Testis (tissue), 3 donors: Measurements from ENCODE around the gene EXOC3L2. TPM values are rescaled to one million over a fixed set of nuclear protein-coding genes. Genes with fewer than 3 reads are reported as not detected.

Source experiments
- DNase-seq: peaks from one replicate; pipeline ENCODE4 v3.0.0-alpha.2; 2019
- H3K27ac ChIP-seq, 2 donors: fragments of 200-600 bp; sonication (generic); one replicate each; pipeline ENCODE4 v1.5.1; 2019
- H3K27me3 ChIP-seq: fragments of 200-600 bp; sonication (generic); one replicate; pipeline ENCODE4 v1.5.1; 2019
- H3K36me3 ChIP-seq: fragments of 200-600 bp; sonication (generic); one replicate; pipeline ENCODE4 v1.5.1; 2017; ENCODE audit warnings: low read depth; ENCODE audit errors: missing control alignments
- H3K4me1 ChIP-seq: fragments of 200-600 bp; sonication (generic); one replicate; pipeline ENCODE4 v1.5.1; 2019
- H3K4me3 ChIP-seq, 2 donors: fragments of 200-600 bp; sonication (generic); one replicate each; pipeline ENCODE4 v1.5.1; 2017 to 2019
- H3K9me3 ChIP-seq: fragments of 200-600 bp; sonication (generic); one replicate; pipeline ENCODE4 v1.5.1; 2017
- CTCF ChIP-seq, 3 experiments: fragments of 450-650 bp in 2 of 3; fragments of 200-600 bp in 1 of 3; sonication (generic) in 1 of 3; IDR thresholded peaks; one replicate each; pipeline ENCODE4 v1.5.1; 2016 to 2019; ENCODE audit warnings: antibody characterized with exemption in 3 of 3, mild to moderate bottlenecking in 2 of 3, moderate library complexity in 1 of 3
- POLR2A ChIP-seq: fragments of 450-650 bp; IDR thresholded peaks from one replicate; pipeline ENCODE4 v1.6.1; 2017; ENCODE audit warnings: antibody characterized with exemption, mild to moderate bottlenecking, moderate library complexity
- WGBS, 2 donors: methylation state at CpG; one replicate each; pipeline ENCODE4 v1.1.5; 2018; 5-methylcytosine and 5-hydroxymethylcytosine counted together
- intact Hi-C: fragments of 100-400 bp; cut with DNase I; formaldehyde crosslinking; loops from one replicate; pipeline ENCODE4 v1.15.1; 2023; ENCODE audit warnings: low total_unique reads
- polyA plus RNA-seq: library from polyadenylated mRNA; stranded (reverse); fragments of 350-450 nt; fragmentation: Illumina TruSeq; extraction: RNeasy Lipid Tissue Mini Kit (QIAGEN cat#74804); gene quantifications from one replicate; pipeline ENCODE4 v1.2.3, GENCODE V29; 2014; ENCODE audit warnings: low read depth, low replicate concordance; ENCODE audit not compliant: insufficient read depth
- total RNA-seq, 2 donors: library from RNA; depleted of rRNA; stranded (reverse); fragments of >200 nt; gene quantifications; one replicate each; pipeline ENCODE4 v1.2.3, GENCODE V29; 2016

Gene EXOC3L2
- total and polyA plus RNA-seq, 3 donors from 2014 or later = 7.4 to 30.2 (median 29.5) TPM

- intact Hi-C loops = no loop called here
- no peak for DNase-seq
- H3K27me3 ChIP-seq = no peaks in the 10 kb centered on the region
- no peaks in the 10 kb centered on the region for H3K9me3 ChIP-seq
- H3K27ac ChIP-seq = no peak overlapping the region
- H3K4me1 ChIP-seq = no peaks in the 10 kb centered on the region
- no peaks in the 10 kb centered on the region for H3K36me3 ChIP-seq
- TF ChIP-seq CTCF (IDR thresholded peaks at IDR 0.05) (no peak), POLR2A (no peak)
- WGBS, 2 donors = 78% methylated on average over 11 of the region's 11 CpGs; no CpG with 5 or more reads in 1 of the 2 donors
- no peak overlapping the region for H3K4me3 ChIP-seq
These were observed 20.6 kb downstream of the EXOC3L2 start for GRCh38 chr19:45224645-45225044.

DNA sequence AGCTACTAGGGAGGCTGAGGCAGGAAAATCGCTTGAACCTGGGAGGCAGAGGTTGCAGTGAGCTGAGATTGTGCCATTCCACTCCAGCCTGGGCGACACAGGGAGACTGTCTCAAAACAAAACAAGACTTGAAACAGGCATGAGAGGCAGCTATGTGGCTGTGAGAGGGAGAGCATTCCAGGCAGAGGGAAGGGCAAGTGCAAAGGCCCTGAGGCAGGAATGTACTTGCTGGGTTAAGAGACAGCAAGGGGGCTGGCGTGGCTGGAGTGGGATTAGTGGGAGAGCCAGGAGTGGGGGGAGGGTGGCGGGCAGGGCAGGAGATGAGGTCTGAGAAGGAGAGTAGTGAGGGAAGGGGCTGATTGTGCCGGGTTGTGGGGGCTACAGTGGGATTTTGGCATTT lies 21.3 kb downstream of the EXOC3L2 start:
- no peaks in the 10 kb centered on the region for H3K9me3 ChIP-seq
- 92 to 93% methylated on average over 5 of the region's 5 CpGs for WGBS, 2 donors
- no peak overlapping the region for H3K4me3 ChIP-seq
- H3K27me3 ChIP-seq = no peaks in the 10 kb centered on the region
- no peaks in the 10 kb centered on the region for H3K36me3 ChIP-seq
- no peak for DNase-seq
- no peaks in the 10 kb centered on the region for H3K4me1 ChIP-seq
- TF ChIP-seq POLR2A = no peak
- no peak for TF ChIP-seq CTCF (IDR thresholded peaks at IDR 0.05)
- H3K27ac ChIP-seq = no peak overlapping the region
- intact Hi-C loops = no loop called here

DNA sequence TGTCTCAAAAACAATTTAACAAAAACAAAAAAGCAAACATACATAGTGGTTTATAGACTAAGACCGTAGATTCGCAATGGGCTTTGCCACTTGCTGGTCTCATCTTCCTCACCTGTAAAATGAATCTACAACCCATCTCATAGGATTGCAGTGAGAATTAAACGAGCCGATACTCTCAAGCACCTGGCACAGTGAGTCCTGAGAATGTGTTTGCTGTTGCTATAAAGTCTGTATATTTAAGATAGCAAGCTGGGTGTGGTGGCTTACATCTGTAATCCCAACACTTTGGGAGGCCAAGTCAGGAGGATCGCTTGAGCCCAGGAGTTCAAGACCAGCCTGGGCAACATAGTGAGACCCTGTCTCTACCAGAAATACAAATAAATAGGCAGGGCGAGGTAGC lies 22.5 kb downstream of the EXOC3L2 start:
- H3K36me3 ChIP-seq = no peaks in the 10 kb centered on the region
- no peak overlapping the region for H3K4me3 ChIP-seq
- DNase-seq = no peak
- H3K9me3 ChIP-seq = no peaks in the 10 kb centered on the region
- intact Hi-C loops = no loop called here
- H3K27ac ChIP-seq = no peak overlapping the region
- 89 to 98% methylated on average over 6 of the region's 6 CpGs for WGBS, 2 donors
- H3K4me1 ChIP-seq = no peaks in the 10 kb centered on the region
- TF ChIP-seq CTCF (IDR thresholded peaks at IDR 0.05) (no peak), POLR2A (no peak)
- no peaks in the 10 kb centered on the region for H3K27me3 ChIP-seq

DNA sequence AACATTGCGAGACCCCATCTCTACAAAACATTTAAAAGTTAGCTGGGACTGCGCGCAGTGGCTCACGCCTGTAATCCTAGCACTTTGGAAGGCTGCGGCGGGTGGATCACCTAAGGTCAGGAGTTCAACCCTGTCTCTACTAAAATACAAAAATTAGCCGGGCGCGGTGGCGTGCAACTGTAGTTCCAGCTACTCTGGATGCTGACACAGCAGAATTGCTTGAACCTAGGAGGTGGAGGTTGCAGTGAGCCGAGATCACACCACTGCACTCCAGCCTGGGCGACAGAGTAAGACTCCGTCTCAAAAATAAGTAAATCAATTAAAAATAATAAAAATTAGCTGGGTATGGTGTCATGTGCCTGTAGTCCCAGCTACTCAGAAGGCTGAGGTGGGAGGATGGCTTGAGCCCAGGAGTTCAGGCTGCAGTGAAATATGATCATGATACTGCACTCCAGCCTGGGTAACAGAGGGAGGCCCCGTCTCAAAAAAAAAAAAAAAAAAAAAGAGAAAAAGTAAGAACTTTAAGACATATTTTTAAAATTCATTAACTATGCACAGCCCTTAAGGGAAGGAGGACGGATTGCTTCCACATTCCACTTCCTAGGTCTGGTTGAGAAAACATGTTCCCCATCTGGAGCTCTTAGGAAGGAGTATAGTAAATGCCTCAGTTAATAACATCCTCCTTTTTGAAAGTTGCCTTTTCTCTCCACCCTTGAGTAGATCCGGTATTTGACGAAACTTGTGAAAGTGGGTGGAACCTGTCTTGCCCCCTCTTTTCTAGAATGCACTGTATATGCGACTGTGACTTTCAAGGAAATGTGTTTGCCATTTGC lies 26.1 kb downstream of the EXOC3L2 start:
- no peak for DNase-seq
- WGBS, 2 donors = 69 to 75% methylated on average over 18 of the region's 18 CpGs
- Histone ChIP-seq H3K9me3 (no peaks in the 10 kb centered on the region), H3K4me3 (no peak overlapping the region), H3K4me1 (peaks cover 12% of the 10 kb centered on the region), H3K36me3 (no peaks in the 10 kb centered on the region), H3K27me3 (no peaks in the 10 kb centered on the region), H3K27ac (no peak overlapping the region)
- intact Hi-C loops = no loop called here
- no peak for TF ChIP-seq POLR2A

GRCh38 chr19:45218426-45218825 lies 26.8 kb downstream of the EXOC3L2 start:
- Histone ChIP-seq H3K36me3 (no peaks in the 10 kb centered on the region), H3K27ac (no peak overlapping the region), H3K27me3 (no peaks in the 10 kb centered on the region), H3K4me3 (no peak overlapping the region), H3K9me3 (no peaks in the 10 kb centered on the region), H3K4me1 (peaks cover 12% of the 10 kb centered on the region)
- intact Hi-C loops = no loop called here
- TF ChIP-seq CTCF (IDR thresholded peaks at IDR 0.05) (no peak), POLR2A (no peak)
- WGBS, 2 donors = 76 to 87% methylated on average over 4 of the region's 4 CpGs
- DNase-seq = no peak
